Measurements from ENCODE around the gene PFKFB2.
"Not testable (repeated sequence)": the region's sequence is repeated elsewhere in the genome, so short reads cannot be mapped to it uniquely, and the experiment has no call there.

Gene PFKFB2

DNA sequence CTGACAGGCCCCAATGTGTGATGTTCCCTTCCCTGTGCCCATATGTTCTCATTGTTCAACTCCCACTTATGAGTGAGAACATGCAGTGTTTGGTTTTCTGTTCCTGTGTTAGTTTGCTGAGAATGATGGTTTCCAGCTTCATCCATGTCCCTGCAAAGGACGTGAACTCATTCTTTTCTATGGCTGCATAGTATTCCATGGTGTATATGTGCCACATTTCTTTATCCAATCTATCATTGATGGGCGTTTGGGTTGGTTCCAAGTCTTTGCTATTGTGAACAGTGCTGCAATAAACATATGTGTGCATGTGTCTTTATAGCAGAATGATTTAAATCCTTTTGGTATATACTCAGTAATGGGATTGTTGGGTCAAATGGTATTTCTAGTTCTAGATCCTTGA is 11.7 kb upstream of the PFKFB2 start:
- not testable (repeated sequence) for DNase-seq

DNA sequence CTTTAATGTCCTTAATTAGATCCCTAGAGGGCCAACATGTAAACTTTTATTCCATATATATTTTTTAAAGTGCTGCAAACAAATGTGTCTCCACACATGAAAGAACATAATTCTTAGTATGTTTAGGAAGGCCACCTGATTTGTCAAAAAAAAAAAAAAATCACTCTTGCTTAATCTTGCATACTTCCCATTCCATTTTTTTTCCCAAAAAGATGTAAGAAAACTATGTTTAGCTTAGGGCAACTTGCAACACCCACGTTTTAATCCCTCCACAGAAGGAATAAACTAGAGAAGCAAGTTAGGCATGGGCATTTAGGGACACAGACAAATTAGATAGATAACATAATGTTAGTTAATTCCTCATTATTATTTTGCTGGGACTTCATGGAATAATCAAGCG is 7.6 kb upstream of the PFKFB2 start:
- DNase-seq, result no peak

DNA sequence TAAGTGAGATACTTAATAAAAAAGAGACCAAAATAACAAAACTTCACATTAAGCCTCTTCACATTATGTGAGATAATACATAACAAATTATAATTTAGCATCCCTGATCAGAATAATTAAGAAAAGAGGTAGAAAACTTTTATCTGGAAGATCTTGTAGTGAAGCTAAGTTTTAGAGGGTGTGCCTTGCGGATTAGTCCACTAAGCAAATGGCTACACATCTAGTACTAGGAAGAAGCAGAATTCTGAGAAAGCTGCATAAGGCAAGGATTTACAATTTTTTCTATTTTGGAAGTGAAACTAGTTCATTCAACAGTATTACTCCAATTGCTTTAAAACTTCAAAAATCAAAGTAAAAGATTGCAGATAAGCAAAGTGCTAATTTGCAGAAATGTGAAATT is 5.6 kb upstream of the PFKFB2 start:
- DNase-seq, result no peak

DNA sequence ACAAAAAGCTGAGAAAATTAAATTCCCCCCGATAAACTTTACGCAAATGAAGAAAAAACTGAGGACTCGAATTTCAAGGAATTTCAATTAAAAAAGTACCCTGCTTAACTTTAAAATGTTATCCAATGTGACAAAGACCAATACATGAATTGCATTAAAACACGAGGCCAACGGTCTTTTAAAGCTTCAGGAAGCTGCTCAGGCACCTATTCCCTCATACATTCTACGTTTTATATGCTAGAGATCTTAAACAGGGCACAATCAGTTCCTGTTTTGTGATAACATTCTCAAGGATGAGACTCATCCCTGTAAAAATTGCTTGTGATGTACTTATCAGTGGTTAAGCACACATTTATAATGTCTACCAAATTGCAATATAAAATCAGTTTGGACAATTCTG is 5.0 kb upstream of the PFKFB2 start:
- DNase-seq, result no peak

DNA sequence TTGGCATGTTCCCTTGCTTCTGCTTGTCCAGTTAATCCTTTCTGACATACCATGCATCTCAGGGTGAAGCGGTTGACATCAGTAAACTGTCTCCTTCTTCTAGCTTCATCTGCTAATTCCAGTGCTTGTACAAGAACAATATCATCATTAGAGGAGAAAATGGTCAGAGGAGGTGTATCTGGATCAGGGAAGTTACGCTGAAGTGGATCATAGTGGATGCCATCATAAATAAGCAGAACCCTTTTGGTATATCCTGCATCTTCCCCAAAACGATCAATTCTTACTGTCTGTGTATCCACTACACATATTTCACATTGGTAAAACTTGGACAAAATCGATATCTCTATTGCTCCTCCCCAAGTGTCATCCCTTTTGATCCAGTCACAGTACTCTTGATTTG is 4.0 kb upstream of the PFKFB2 start:
- no peak for DNase-seq

DNA sequence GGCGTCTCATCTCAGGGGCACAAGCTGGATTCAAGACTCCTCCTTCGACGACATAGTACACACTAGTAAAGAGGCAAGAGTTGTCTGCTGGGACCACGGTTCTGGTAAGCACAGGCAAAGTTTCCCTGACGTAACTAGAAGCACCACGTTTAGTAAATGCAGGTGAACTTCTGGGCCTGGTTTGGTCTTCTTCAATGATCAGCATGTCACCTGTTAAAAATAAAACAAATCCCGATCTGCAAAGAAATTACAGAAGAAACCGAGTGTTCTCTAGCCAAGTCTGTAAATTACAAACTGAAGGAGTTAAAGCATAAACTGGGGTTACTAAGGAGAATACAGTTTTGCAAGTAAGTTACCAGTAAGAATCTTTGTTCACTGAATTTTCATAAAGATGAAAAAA is 3.6 kb upstream of the PFKFB2 start:
- no peak for DNase-seq

DNA sequence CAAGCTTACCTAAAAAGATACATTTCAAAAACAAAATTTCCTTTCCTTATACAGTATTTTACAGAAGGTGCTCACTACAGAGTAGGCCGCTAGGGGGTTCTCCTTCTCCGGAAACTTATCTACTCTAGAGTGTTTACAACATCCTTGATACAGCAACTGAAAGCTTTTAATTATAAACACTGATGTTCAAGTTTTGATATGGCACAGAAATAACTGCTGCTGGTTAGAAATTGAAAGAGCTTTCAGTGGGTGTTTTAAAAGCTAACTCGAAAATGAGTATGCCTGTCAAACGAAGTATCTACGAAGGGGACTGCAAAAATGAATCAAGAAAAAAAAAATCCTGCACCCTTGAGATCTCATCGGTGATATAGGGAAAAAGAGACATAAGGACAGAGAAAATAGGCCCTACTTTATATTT is 3.1 kb upstream of the PFKFB2 start:
- DNase-seq, result no peak

DNA sequence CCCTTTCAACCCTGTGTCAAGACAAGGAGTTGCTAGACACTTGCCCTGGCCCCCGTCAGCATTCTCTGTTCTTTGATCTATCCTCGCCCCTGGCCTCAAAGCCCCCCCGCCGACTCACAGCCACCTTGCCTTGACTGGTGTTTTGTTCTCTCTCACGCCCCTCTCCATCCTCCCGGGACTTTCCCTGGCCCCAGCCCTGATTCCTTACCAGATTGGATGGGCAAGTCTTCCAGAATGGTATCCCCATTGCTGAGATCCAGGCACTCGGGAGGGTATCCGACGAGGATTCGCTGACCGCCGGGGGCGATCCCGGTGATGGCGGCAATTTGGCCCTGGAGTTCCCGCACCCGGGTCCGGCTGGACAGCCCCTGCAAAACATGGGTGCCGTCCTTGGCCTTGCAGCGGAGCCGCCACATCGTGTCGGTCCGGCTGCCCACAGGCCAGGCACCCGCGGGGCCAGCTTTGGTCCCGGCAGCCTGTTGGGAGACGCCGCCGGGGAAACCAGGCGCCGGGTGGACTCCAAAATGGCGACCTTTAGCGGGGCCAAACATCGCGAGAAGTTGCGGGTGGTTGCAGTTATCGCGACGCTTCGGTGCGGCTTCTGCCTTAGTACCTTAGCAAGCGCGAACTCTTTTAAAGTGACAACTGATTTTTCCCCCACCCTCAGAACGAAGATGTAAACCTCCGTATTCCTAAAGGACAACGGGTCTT is 2.4 kb upstream of the PFKFB2 start:
- DNase-seq, result peak; percentile 72

DNA sequence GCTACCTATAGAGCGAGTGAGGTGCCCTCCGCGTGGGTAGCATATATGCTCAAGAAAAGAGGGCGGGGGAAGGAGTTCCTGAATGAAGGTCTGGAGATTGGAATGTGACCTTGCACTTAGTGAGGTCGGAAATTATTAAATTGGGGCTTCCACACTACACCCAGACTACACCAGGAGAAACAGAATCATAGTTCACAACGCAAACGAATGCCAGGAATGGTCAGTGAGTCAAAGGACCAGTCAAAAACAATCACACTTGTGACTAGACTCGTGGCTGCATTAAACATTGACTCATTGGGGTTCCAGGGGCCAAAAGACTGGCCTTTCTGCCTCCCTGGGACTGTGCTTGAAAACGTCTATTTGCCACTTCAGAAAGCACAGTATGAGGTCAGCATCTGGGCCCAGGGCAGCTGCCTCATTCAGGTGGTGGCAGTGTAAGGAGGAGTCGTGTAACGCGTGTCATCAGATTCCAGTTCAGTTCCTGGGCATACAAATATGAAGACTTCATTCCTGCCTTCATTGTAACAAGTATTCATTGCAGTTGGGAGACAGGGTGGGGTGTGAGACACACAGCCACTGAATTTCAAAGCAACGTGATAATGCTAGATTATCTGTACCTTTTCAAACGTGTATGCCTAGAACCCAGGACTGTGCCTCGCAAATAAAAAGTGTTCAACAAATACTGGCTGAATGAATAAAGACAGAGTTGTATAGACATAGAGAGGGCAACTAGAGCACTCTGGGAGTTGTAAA is 1.7 kb upstream of the PFKFB2 start, which contains the start of gene YOD1:
TSS of gene YOD1 (minus strand) at position 18 of the 753 bp plus-strand sequence. CDS start 178 bp downstream, outside the sequence.
- DNase-seq, result no peak

DNA sequence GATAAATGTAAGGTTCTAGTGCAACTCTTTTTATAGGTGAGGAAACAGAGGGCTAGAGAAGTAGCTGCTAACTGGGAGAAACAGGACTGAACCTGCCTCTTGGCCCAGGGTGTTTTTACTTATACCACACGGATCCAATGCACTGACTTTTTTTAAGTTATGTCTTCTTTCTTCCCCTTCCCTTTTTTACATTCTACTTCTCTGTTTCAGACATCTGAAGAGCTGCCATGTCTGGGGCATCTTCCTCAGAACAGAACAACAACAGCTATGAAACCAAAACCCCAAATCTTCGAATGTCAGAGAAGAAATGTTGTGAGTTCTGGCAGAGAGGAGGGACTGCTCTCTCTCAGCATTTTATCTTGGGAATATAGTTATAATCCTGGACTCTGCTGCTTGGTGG is 1.4 kb downstream of the PFKFB2 start:
- DNase-seq, result no peak

DNA sequence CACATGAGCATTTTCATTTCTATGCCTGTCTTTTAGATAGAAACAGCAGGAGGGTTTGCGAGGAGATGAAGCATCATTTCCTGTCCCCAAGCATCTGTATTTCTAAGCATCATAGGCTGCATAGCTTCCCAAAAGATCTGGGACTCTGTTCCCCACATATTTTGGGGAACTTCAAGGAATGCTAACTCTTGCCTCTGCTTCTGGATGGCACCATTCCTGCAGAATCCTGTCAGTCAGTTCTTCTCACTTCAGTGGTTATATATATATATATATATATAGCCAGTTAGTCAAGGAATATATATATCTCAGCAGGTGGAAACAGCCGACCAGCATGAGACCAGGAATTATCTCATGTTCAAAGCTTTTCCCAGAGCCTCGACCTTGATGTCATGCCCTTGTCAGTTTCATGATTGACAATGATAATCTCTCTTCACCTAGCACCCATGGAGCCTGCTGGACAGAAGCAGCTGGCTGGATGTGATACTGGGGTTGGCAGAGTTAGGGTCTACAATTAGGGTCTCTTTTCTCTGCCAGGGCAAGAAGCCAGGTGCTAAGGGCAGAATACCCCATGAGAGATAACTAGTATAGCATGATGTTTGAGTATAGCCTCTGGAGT is 2.4 kb downstream of the PFKFB2 start:
- no peak for DNase-seq

DNA sequence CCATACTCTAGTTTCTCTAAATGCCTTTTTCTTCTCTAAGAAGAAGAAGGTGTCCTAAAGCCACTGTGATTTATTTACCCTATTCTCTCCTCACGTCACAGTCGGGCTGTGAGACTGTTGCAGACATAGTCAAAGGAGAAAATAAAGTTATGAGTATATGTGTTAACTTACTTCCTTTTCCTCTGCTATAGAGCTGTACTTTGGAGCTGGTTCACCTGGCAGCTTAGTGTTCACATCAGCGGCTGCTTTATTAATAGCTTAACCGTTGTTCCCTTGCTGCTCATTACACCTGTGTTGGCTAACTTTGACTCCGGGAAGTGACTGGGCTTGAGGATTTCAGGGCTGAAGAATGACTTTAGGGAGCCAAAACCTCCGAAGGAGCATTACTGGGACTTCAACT is 3.6 kb downstream of the PFKFB2 start:
- no peak for DNase-seq

DNA sequence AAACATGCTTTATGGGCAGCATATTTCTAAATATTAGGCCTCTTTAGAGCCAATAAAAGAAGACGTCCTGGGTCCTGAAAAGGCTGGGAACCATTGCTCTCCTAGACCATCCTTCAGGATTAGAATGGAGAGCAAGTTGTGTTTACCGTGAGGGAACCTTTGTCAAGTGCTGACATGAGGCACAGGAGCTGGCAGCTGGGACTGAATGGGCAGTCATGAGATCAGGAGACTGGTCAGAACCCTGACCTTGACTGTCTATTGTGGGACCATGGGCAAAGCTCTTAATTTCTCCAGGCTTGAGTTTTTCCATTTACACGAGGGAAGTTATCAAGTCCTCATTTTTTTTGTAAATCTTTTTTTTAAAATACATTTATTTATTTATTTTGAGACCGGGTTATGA is 5.2 kb downstream of the PFKFB2 start:
- no peak for DNase-seq

DNA sequence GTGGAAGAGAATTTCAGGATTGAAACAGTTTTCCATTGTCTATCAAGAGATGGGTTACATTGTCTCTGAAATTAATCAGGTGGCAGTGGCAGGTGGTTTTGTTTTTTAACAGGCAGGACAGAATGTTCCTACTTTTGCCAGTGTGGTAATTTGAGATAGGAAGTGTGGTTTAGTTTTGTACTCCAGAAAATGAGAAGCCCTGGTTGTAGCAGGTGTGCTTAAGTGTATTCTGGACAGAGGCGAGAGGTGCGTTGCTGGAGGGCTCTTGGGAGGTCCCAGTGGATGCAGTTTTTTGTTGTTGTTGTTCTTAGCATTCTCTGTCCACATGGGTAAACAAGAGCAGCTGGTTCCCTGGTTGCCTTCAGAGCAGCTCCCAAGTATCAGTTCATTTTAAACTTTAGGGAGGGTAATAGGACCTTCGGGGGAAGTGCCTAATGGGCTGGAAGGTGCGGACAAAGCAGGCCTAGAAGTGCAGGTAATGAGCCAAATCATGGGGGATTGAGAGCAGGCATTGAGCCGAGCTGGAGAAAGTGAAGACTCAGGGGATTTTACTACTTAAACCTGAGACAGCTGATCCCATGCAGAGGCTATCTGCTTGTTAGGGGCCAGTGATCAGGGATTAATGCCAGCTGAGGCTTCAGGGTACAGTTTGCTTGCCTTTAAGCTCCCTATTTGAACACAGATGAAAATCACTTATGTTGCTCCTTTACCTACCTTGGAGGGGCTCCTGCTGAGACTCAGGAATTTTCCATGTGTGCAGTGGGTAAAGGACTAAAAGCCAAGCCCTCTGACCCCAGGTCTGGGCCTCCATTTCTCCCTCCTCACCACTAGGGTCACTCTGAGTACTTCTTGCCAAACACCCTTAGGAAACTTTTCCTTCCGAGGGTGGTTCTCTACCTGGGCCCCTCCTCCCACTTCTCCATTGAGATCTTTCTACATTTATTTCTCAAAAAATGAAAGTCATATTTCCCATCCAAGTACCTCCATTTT is 6.1 kb downstream of the PFKFB2 start:
- no peak for DNase-seq

DNA sequence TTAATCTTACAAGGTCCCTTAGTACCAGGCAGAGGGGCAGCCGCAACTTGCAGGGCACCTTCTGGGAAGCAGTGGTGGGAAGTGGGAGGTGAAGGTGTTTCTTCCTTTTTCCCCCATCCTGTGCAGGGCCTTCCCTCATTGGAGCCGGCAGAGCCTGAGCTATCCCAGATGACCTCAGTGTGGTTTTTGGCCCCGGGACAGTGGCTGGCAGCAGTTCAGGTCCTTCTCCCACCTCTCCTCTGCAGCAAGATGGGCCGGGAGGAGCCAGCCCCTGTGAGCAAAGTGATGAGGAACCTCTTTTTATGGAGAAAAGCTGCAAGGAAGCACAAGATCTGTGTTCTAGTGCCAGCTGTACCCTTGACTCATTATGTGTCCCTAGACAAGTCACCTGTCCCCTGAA is 6.8 kb downstream of the PFKFB2 start:
- DNase-seq, result no peak

DNA sequence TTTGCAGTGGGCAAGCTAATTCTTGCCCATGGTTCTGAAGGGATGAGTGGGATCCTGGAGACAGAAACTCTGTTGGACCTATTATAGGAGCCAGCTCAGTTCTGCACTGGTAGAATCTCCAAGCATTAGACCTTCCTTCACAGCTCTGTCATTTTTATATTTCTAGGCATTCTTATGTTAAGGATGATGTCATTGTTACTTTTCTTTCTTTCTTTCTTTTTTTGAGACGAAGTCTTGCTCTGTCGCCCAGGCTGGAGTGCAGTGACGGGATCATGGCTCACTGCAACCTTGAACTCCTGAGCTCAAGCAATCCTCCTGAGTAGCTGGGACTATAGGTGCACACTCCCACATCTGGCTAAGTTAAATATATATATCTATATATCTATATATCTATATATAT is 7.5 kb downstream of the PFKFB2 start:
- DNase-seq, result no peak

DNA sequence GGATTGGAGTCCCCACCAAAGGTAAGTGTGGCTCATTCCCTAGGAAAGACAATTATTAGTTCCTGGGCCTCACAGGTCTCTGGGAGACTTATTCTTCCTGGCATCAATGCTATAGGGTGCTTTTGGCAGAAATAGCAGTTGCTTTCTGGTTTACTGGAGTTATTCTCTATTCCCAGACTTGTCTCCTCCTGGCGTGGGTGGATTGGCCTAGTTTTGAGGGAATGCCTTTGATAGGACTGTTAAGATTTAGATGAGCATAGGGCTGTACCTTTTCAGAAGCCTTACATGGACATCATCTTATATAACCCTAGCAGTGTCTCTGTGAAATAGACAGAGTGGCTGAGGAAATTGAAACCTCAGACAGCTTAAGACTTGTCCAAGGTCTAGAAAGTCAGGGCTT is 9.0 kb downstream of the PFKFB2 start:
- no peak for DNase-seq

DNA sequence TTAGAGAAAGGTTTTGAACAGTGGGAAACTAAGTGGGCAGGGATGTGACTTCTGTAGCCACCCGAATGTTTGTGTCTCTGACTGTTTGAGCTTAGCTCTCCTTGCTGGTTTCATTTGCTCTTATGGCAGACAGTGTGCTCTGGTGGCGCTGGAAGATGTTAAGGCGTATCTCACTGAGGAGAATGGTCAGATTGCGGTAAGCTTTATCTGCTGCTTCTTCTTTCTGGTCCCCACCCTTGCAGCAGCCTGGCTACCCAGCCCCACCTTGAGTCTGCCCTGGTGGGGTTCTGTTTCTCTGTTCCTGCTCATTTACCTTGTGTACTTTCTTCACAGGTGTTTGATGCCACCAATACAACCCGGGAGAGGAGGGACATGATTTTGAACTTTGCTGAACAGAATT is 9.9 kb downstream of the PFKFB2 start:
- DNase-seq, result no peak

DNA sequence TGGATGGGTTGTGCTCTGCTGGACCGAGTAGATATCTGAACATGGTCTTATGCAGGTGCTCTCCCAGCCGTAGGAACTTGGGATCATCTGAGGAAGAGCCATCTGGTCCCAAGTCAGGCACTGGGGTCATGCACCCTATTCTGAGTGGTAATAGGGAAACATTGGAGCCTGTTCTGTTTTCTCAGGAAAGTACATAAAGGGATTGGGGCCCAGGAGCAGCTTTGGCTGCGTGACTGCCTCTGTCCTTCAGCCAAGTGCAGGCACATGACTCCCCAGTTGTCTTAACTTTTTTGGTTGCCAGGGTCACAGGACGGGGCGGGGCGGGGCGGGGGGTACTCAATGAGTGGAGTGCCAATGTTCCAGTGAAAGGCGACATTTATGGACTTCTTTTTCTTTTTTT is 11.5 kb downstream of the PFKFB2 start:
- no peak for DNase-seq

DNA sequence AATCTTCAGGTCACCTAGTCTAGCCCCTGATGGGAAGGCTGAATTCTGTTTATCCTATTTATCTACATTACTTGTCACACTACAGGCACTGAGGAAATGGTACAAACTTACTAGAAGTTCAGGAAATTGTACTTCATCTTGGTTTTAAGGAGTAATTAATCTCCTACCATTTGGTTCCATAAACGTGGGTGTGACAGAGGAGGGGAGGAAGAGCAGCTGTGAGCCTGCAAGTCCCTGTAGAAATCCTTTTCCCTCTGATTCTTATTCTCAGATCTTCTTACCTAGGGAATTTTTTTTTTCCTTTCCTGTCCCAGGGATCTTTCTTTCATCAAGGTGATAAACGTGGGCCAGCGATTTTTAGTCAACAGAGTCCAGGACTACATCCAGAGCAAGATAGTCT is 14.1 kb downstream of the PFKFB2 start:
- no peak for DNase-seq

DNA sequence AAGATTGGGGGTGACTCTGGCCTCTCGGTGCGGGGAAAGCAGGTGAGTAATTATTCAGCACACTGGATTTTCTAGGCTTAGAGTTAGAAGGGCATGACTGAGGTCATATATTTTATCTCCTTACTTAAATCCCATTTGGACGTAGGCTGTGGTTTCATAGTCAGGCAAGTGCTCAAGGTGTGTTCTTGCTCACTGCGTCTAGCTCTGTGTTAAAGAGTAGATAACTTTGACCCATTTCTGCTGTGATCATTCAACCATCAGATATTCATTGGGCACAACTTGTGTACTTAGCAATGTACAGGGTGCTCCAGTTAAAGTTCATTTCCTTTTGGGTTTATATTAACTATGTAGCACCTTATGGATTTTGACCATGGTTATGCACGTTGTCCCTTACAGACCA is 14.6 kb downstream of the PFKFB2 start:
- DNase-seq, result no peak

DNA sequence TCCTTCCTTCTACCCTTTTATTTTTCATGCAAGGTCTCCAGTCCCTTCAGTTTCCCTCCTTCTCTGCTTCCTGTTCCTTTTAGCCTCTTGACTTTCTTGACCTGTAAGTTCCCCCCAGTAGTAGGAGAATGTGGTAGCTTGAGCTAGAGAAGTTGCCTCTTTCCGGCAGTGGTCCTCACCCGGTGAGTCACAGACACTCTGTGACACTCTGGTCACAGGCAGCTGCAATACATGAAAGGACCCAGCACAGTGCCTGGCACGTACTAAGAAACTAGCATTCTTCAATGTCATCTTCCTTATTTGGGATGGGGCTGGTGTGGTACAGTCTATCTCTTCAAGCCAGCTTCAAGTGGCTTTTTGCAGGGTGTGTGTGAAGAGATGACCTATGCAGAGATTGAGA is 16.0 kb downstream of the PFKFB2 start:
- no peak for DNase-seq

All from NK-92 treated with Interleukin-12 subunit alpha and Interleukin-12 subunit beta, amount 100 ng/mL, for 24 hours (cell line).